ENCODE data around the gene SLC35A5.

SLC35A5 gene

DNA sequence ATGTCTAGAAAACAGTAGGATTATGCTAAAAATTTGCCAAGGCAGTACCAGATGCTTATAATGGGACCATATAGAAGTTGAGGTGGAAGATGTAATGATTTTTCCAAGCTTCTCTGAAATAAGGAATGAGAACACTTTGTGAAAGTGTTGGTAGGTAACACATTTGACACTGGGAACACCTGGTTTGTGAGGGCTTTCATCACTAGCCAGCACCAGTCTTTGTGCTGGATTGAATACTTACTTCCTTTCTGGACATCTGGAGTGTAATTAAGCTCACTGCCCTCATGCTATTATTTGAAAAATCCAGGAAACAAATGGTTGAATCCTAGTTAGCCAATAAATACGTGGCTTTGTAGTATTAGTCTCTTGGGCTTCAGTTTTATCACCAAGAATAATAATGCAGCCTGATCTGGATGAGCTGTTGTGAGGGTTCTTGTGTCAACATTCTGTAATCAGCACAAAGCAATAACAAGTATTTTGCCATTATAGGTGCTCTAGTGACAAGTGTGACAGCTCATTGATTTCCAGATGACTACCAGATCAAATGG lies 66.1 kb downstream of the SLC35A5 start:
- DNase-seq = no peak

DNA sequence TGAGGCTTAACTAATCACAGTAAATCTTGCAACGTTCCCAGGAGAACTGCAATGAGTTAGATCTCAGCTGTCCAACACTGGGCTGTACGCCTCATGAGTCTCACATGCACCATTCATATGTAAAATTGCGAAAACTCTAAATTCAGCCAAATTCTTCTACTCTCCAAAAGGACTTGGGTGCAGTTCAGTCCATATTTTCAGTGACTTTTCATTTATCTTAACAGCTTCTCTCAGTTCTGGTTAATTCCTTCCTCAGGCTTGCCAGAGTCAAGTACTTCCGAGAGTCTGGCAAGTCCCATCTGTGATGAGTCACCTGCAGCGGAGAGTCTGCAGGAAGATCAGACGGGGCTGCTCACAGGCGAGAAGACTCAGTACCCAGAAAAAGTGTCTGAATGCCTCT lies 67.6 kb downstream of the SLC35A5 start:
- DNase-seq = peak; percentile 75

GRCh38 chr3:112631257-112631656 lies 69.4 kb downstream of the SLC35A5 start:
- no peak for DNase-seq

GRCh38 chr3:112632596-112632995 lies 70.8 kb downstream of the SLC35A5 start:
- no peak for DNase-seq

DNA sequence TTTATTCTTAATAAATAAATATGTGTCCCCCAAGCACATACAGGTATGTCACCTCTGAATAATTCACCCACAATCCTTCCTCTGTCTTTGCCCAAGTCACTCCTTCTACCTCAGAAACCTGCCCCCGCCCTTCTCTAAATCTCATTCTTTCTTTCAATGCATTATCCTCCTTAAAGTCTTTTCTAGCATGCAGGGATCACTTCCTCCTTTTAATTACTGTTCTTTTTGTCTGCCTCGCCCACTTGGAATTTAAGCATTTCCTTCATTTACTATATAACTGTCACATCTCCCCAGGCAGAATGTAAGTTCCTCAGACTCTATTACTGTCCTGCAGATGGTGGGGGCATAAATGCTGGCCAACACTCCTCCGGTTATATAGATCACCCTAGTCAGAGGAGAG lies 71.3 kb downstream of the SLC35A5 start:
- DNase-seq = no peak

- DNase-seq = no peak
These were observed 71.9 kb downstream of the SLC35A5 start for GRCh38 chr3:112633757-112634156.

GRCh38 chr3:112634786-112635541 lies 73.1 kb downstream of the SLC35A5 start:
- no peak for DNase-seq
